ENCODE data around the gene KRT84. TPM values are rescaled to one million over a fixed set of nuclear protein-coding genes. Genes with fewer than 3 reads are reported as not detected.

The KRT84 gene
- total RNA-seq, 1 donor from 2014 or later, result not detected

GRCh38 chr12:52356031-52356761 is 29.3 kb downstream of the KRT84 start:
- H3K27me3 ChIP-seq, result no peaks in the 10 kb centered on the region
- no peak overlapping the region for H3K9ac ChIP-seq
- no peaks in the 10 kb centered on the region for H3K9me3 ChIP-seq (ENCODE audit: low read depth)
- no peak overlapping the region for H3K4me3 ChIP-seq
- no peaks in the 10 kb centered on the region for H3K36me3 Mint-ChIP-seq
- no peaks in the 10 kb centered on the region for H3K4me1 ChIP-seq
- no peaks in the 10 kb centered on the region for H3K79me2 ChIP-seq (ENCODE audit: low read depth)
- H3K27ac Mint-ChIP-seq, result no peak overlapping the region
- peaks cover 15% of the 10 kb centered on the region for H3K4me1 Mint-ChIP-seq
- no peak overlapping the region for H2AFZ ChIP-seq (replicated peaks)
- no peak overlapping the region for H3K4me3 Mint-ChIP-seq
- no peaks in the 10 kb centered on the region for H3K9me3 Mint-ChIP-seq
- no peak overlapping the region for H3K27ac ChIP-seq
- H3K36me3 ChIP-seq, result no peaks in the 10 kb centered on the region
- no peaks in the 10 kb centered on the region for H3F3A ChIP-seq (ENCODE audit: low read depth)
- DNase-seq (ENCODE audit: low spot score), result no peak
- peaks cover 7% of the 10 kb centered on the region for H3K27me3 Mint-ChIP-seq (ENCODE audit: insufficient read depth, low read depth)
- TF ChIP-seq CTCF (IDR thresholded peaks at IDR 0.05) (no peak), EZH2 (IDR thresholded peaks at IDR 0.05) (no peak), EZH2phosphoT487 (IDR thresholded peaks at IDR 0.05) (no peak)
- H4K20me1 ChIP-seq (ENCODE audit: low read depth), result no peaks in the 10 kb centered on the region
- no peak overlapping the region for H3K4me2 ChIP-seq

GRCh38 chr12:52355176-52355575 is 30.3 kb downstream of the KRT84 start:
- no peak overlapping the region for H3K27ac ChIP-seq
- no peak for TF ChIP-seq EZH2 (IDR thresholded peaks at IDR 0.05)
- H3F3A ChIP-seq (ENCODE audit: low read depth), result no peaks in the 10 kb centered on the region
- no peak for DNase-seq (ENCODE audit: low spot score)
- H3K79me2 ChIP-seq (ENCODE audit: low read depth), result no peaks in the 10 kb centered on the region
- H3K9ac ChIP-seq, result no peak overlapping the region
- Mint-ChIP-seq H3K4me1 (peaks cover 15% of the 10 kb centered on the region), H3K36me3 (no peaks in the 10 kb centered on the region), H3K4me3 (no peak overlapping the region), H3K27me3 (ENCODE audit: insufficient read depth, low read depth) (peaks cover 4% of the 10 kb centered on the region), H3K9me3 (no peaks in the 10 kb centered on the region), H3K27ac (no peak overlapping the region)
- no peaks in the 10 kb centered on the region for H3K27me3 ChIP-seq
- H2AFZ ChIP-seq (replicated peaks), result no peak overlapping the region
- no peak overlapping the region for H3K4me3 ChIP-seq
- H3K9me3 ChIP-seq (ENCODE audit: low read depth), result no peaks in the 10 kb centered on the region
- H3K4me1 ChIP-seq, result no peaks in the 10 kb centered on the region
- H3K4me2 ChIP-seq, result no peak overlapping the region
- no peaks in the 10 kb centered on the region for H3K36me3 ChIP-seq
- no peaks in the 10 kb centered on the region for H4K20me1 ChIP-seq (ENCODE audit: low read depth)

GRCh38 chr12:52354200-52354599 is 31.3 kb downstream of the KRT84 start:
- no peak for TF ChIP-seq EZH2 (IDR thresholded peaks at IDR 0.05)
- TF ChIP-seq CTCF (IDR thresholded peaks at IDR 0.05), result no peak
- no peak for TF ChIP-seq EZH2phosphoT487 (IDR thresholded peaks at IDR 0.05)
- H3K27me3 ChIP-seq, result no peaks in the 10 kb centered on the region
- no peak overlapping the region for H3K4me2 ChIP-seq
- no peaks in the 10 kb centered on the region for H3F3A ChIP-seq (ENCODE audit: low read depth)
- no peak for DNase-seq (ENCODE audit: low spot score)
- Mint-ChIP-seq H3K27ac (no peak overlapping the region), H3K36me3 (no peaks in the 10 kb centered on the region), H3K27me3 (ENCODE audit: insufficient read depth, low read depth) (peaks cover 4% of the 10 kb centered on the region), H3K4me3 (no peak overlapping the region), H3K4me1 (peaks cover 16% of the 10 kb centered on the region), H3K9me3 (no peaks in the 10 kb centered on the region)
- H3K9me3 ChIP-seq (ENCODE audit: low read depth), result no peaks in the 10 kb centered on the region
- no peak overlapping the region for H3K9ac ChIP-seq
- no peak overlapping the region for H3K4me3 ChIP-seq
- H3K4me1 ChIP-seq, result no peaks in the 10 kb centered on the region
- no peak overlapping the region for H3K27ac ChIP-seq
- H3K36me3 ChIP-seq, result no peaks in the 10 kb centered on the region
- H3K79me2 ChIP-seq (ENCODE audit: low read depth), result no peaks in the 10 kb centered on the region
- H4K20me1 ChIP-seq (ENCODE audit: low read depth), result no peaks in the 10 kb centered on the region
- H2AFZ ChIP-seq (replicated peaks), result no peak overlapping the region

- no peaks in the 10 kb centered on the region for H3K36me3 Mint-ChIP-seq
- Histone ChIP-seq H3K27me3 (no peaks in the 10 kb centered on the region), H3K79me2 (ENCODE audit: low read depth) (no peaks in the 10 kb centered on the region), H3K27ac (no peak overlapping the region), H2AFZ (replicated peaks) (no peak overlapping the region), H3K4me2 (no peak overlapping the region), H3K9ac (no peak overlapping the region), H3F3A (ENCODE audit: low read depth) (no peaks in the 10 kb centered on the region), H3K36me3 (no peaks in the 10 kb centered on the region), H3K4me1 (no peaks in the 10 kb centered on the region), H4K20me1 (ENCODE audit: low read depth) (no peaks in the 10 kb centered on the region), H3K4me3 (no peak overlapping the region), H3K9me3 (ENCODE audit: low read depth) (no peaks in the 10 kb centered on the region)
- TF ChIP-seq EZH2 (IDR thresholded peaks at IDR 0.05), result no peak
- peaks cover 4% of the 10 kb centered on the region for H3K27me3 Mint-ChIP-seq (ENCODE audit: insufficient read depth, low read depth)
- H3K4me1 Mint-ChIP-seq, result peaks cover 17% of the 10 kb centered on the region
- no peak for DNase-seq (ENCODE audit: low spot score)
- no peak overlapping the region for H3K4me3 Mint-ChIP-seq
- no peak overlapping the region for H3K27ac Mint-ChIP-seq
- no peaks in the 10 kb centered on the region for H3K9me3 Mint-ChIP-seq
These were observed 31.7 kb downstream of the KRT84 start for GRCh38 chr12:52353766-52354165.

Data from neural progenitor cell (in vitro differentiated cells).